Body of pancreas (tissue), 4 donors: Measurements from ENCODE around the gene ACTR1B. TPM values are rescaled to one million over a fixed set of nuclear protein-coding genes. Genes with fewer than 3 reads are reported as not detected.

ENCODE experiments used
- ATAC-seq: fragments of 150-250 bp; one replicate; pipeline ENCODE4 v1.9.1; 2016
- DNase-seq, 4 donors: peaks; one replicate each; pipeline ENCODE4 v3.0.0-alpha.2; 2019
- H3K27ac ChIP-seq, 4 donors: fragments of 200-600 bp; sonication (generic); 1 replicate in 3 of 4; 2 replicates in 1 of 4; pipeline versions ENCODE4 v1.5.1 to v1.6.1; 2016 to 2019; ENCODE audit warnings: mild to moderate bottlenecking in 1 of 4, mixed read lengths in 1 of 4, moderate library complexity in 1 of 4
- H3K27me3 ChIP-seq, 2 donors: fragments of 200-600 bp; sonication (generic); one replicate each; pipeline ENCODE4 v1.6.0; 2016; ENCODE audit warnings: mild to moderate bottlenecking in 1 of 2
- H3K36me3 ChIP-seq, 2 donors: fragments of 200-600 bp; sonication (generic); replicated peaks in 1 of 2; 2 replicates each; pipeline ENCODE4 v1.5.1; 2016; ENCODE audit warnings: low read depth in 2 of 2; ENCODE audit not compliant: insufficient read depth in 1 of 2
- H3K4me1 ChIP-seq: fragments of 200-600 bp; sonication (generic); one replicate; pipeline ENCODE4 v1.6.0; 2016
- H3K4me3 ChIP-seq, 2 donors: fragments of 200-600 bp; sonication (generic); 1 replicate in 1 of 2; 2 replicates in 1 of 2; pipeline ENCODE4 v1.5.1; 2016 to 2019
- H3K9me3 ChIP-seq, 3 donors: fragments of 200-600 bp; sonication (generic); 1 replicate in 2 of 3; 2 replicates in 1 of 3; pipeline ENCODE4 v1.5.1; 2016
- CTCF ChIP-seq, 7 experiments: fragments of 450-650 bp in 4 of 7; fragments of 200-600 bp in 3 of 7; sonication (generic) in 3 of 7; IDR thresholded peaks; one replicate each; pipeline ENCODE4 v1.5.1; 2016 to 2019; ENCODE audit warnings: antibody characterized with exemption in 7 of 7
- POLR2A ChIP-seq, 3 donors: fragments of 450-650 bp; IDR thresholded peaks; one replicate each; pipeline ENCODE4 v1.6.1; 2016; ENCODE audit warnings: antibody characterized with exemption in 3 of 3, mild to moderate bottlenecking in 2 of 3
- WGBS, 2 donors: methylation state at CpG; one replicate each; pipeline ENCODE4 v1.1.5; 2017; 5-methylcytosine and 5-hydroxymethylcytosine counted together
- intact Hi-C: fragments of 100-400 bp; cut with DNase I; formaldehyde crosslinking; loops from one replicate; pipeline ENCODE4 v1.15.1; 2023
- total RNA-seq, 2 donors: library from RNA; depleted of rRNA; stranded (reverse); fragments of >200 nt; gene quantifications; one replicate each; pipeline ENCODE4 v1.1.0, GENCODE V29; 2016

The ACTR1B gene
- total RNA-seq, 2 donors from 2014 or later: 57.6 to 74.2 TPM

GRCh38 chr2:97671526-97671925, 7.7 kb upstream of the ACTR1B start:
- DNase-seq: no peak
- intact Hi-C loops: no loop called here
- Histone ChIP-seq H3K27ac (no peak overlapping the region), H3K36me3 (no peaks in the 10 kb centered on the region), H3K9me3 (no peaks in the 10 kb centered on the region), H3K4me1 (no peaks in the 10 kb centered on the region), H3K4me3 (no peak overlapping the region), H3K27me3 (no peaks in the 10 kb centered on the region)
- TF ChIP-seq POLR2A (IDR thresholded peaks at IDR 0.05) (no peak), CTCF (IDR thresholded peaks at IDR 0.05) (no peak)
- no peak for ATAC-seq
- WGBS, 2 donors: 93 to 94% methylated on average over 5 to 7 of the region's 7 CpGs

- Histone ChIP-seq H3K4me1 (no peaks in the 10 kb centered on the region), H3K4me3 (no peak overlapping the region), H3K27ac (no peak overlapping the region), H3K27me3 (no peaks in the 10 kb centered on the region), H3K36me3 (no peaks in the 10 kb centered on the region), H3K9me3 (no peaks in the 10 kb centered on the region)
- intact Hi-C loops: no loop called here
- WGBS, 2 donors: 100% methylated on average over 1 of the region's 1 CpG
- ATAC-seq: no peak
- DNase-seq: no peak
- TF ChIP-seq POLR2A (IDR thresholded peaks at IDR 0.05) (no peak), CTCF (IDR thresholded peaks at IDR 0.05) (no peak)
Measured at GRCh38 chr2:97670471-97670870, 6.6 kb upstream of the ACTR1B start.

GRCh38 chr2:97669448-97669847, 5.6 kb upstream of the ACTR1B start, which contains the start of gene C2orf92:
C2orf92 (plus strand) TSS chr2:97669713; CDS start chr2:97669789, 76 bp downstream.
- intact Hi-C loops: no loop called here

GRCh38 chr2:97664636-97664970, 759 bp upstream of the ACTR1B start:
- H3K27ac ChIP-seq: peak overlapping the region; percentile 90 to 100 (median 95)
- DNase-seq (peak in 1 of 4 donors; percentile 42), ATAC-seq (no peak)
- no peaks in the 10 kb centered on the region for H3K9me3 ChIP-seq
- H3K36me3 ChIP-seq: no peaks in the 10 kb centered on the region
- intact Hi-C loops: no loop called here
- peak overlapping the region; percentile 15 to 42 for H3K4me3 ChIP-seq
- WGBS, 2 donors: 5% methylated on average over 21 of the region's 21 CpGs
- H3K27me3 ChIP-seq: no peaks in the 10 kb centered on the region
- TF ChIP-seq POLR2A (IDR thresholded peaks at IDR 0.05): no peak
- TF ChIP-seq CTCF (IDR thresholded peaks at IDR 0.05): peak in 1 of 7 experiments; percentile 0
- peaks cover 33% of the 10 kb centered on the region for H3K4me1 ChIP-seq

More at GRCh38 chr2:97669448-97669847, 5.6 kb upstream of the ACTR1B start, which contains the start of gene C2orf92:
- no peak within 1 kb of the TSS for H3K27ac ChIP-seq
- TF ChIP-seq CTCF (IDR thresholded peaks at IDR 0.05): no peak
- no peak for TF ChIP-seq POLR2A (IDR thresholded peaks at IDR 0.05)
- DNase-seq (no peak), ATAC-seq (no peak)
- 85 to 93% methylated on average over 6 of the region's 6 CpGs for WGBS, 2 donors
- H3K4me1 ChIP-seq: peaks cover 9% of the 10 kb centered on the region
- no peaks in the 10 kb centered on the region for H3K27me3 ChIP-seq
- no peaks in the 10 kb centered on the region for H3K36me3 ChIP-seq
- H3K9me3 ChIP-seq: no peaks in the 10 kb centered on the region
- no peak within 1 kb of the TSS for H3K4me3 ChIP-seq

- no peaks in the 10 kb centered on the region for H3K9me3 ChIP-seq
- no CpG with 5 or more reads among the region's 46 CpGs for WGBS, 2 donors
- H3K4me3 ChIP-seq: peak overlapping the region; percentile 42 to 64
- DNase-seq: no peak
- peaks cover 33% of the 10 kb centered on the region for H3K4me1 ChIP-seq
- peak overlapping the region; percentile 90 to 100 (median 95) for H3K27ac ChIP-seq
- intact Hi-C loops: no loop called here
- TF ChIP-seq POLR2A (IDR thresholded peaks at IDR 0.05) (no peak), CTCF (IDR thresholded peaks at IDR 0.05) (peak in 2 of 7 experiments; percentile 15 to 22)
- H3K36me3 ChIP-seq: peaks cover under 1 to 5% of the 10 kb centered on the region in 2 donors
- H3K27me3 ChIP-seq: no peaks in the 10 kb centered on the region
- no peak for ATAC-seq
Measured at GRCh38 chr2:97663626-97663961, 250 bp downstream of the ACTR1B start.
